ENCODE measurements around the gene BRD4.

BRD4 gene

GRCh38 chr19:15297416-15298224 is 34.7 kb downstream of the BRD4 start (continued):
- TF ChIP-seq, protein P1, sequence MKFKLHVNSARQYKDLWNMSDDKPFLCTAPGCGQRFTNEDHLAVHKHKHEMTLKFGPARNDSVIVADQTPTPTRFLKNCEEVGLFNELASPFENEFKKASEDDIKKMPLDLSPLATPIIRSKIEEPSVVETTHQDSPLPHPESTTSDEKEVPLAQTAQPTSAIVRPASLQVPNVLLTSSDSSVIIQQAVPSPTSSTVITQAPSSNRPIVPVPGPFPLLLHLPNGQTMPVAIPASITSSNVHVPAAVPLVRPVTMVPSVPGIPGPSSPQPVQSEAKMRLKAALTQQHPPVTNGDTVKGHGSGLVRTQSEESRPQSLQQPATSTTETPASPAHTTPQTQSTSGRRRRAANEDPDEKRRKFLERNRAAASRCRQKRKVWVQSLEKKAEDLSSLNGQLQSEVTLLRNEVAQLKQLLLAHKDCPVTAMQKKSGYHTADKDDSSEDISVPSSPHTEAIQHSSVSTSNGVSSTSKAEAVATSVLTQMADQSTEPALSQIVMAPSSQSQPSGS (tag by site-specific recombination; IDR thresholded peaks at IDR 0.05; ENCODE audit: low read depth), result peak; percentile 79
- TF ChIP-seq ZNF335 (tag by site-specific recombination; conservative IDR thresholded peaks at IDR 0.05) (peak; percentile 27; the same call in 1 of the 2 replicates), ZNF629 (tag by site-specific recombination; IDR thresholded peaks at IDR 0.05) (peak; percentile 89), ZBTB21 (tag by site-specific recombination; IDR thresholded peaks at IDR 0.05) (peak; percentile 86), ZFP69B (tag by site-specific recombination; IDR thresholded peaks at IDR 0.05) (peak; percentile 52; the same call in 1 of the 2 replicates), ZBTB26 (tag by site-specific recombination; optimal IDR thresholded peaks at IDR 0.05) (no peak), ZFHX2 (tag by site-specific recombination; conservative IDR thresholded peaks at IDR 0.05) (no peak), BCL11A (tag by site-specific recombination; IDR thresholded peaks at IDR 0.05; ENCODE audit: low read depth) (no peak), ZNF366 (tag by site-specific recombination; conservative IDR thresholded peaks at IDR 0.05) (peak; percentile 66), PRDM6 (tag by site-specific recombination; IDR thresholded peaks at IDR 0.05) (peak; percentile 59), ZNF692 (tag by site-specific recombination; IDR thresholded peaks at IDR 0.05) (0 out of 2 replicates have a peak, but pooled peaks have one; percentile 35), ZNF513 (tag by site-specific recombination; IDR thresholded peaks at IDR 0.05) (peak; percentile 42; the same call in 1 of the 2 replicates), FEZF1 (tag by site-specific recombination; IDR thresholded peaks at IDR 0.05) (peak; percentile 68), ZNF155 (tag by site-specific recombination; IDR thresholded peaks at IDR 0.05) (no peak), ZNF660 (tag by site-specific recombination; IDR thresholded peaks at IDR 0.05) (0 out of 2 replicates have a peak, but pooled peaks have one; percentile 53), ZNF2 (tag by site-specific recombination; IDR thresholded peaks at IDR 0.05) (0 out of 2 replicates have a peak, but pooled peaks have one; percentile 35), ZNF350 (tag by site-specific recombination; IDR thresholded peaks at IDR 0.05) (no peak), ZNF610 (tag by site-specific recombination; IDR thresholded peaks at IDR 0.05; ENCODE audit: borderline replicate concordance) (no peak), IKZF3 (tag by site-specific recombination; IDR thresholded peaks at IDR 0.05) (peak; percentile 65; the same call in 1 of the 2 replicates), ZNF623 (tag by site-specific recombination; IDR thresholded peaks at IDR 0.05) (no peak), ZBTB6 (tag by site-specific recombination; IDR thresholded peaks at IDR 0.05) (no peak), ZNF324 (tag by site-specific recombination; IDR thresholded peaks at IDR 0.05) (0 out of 2 replicates have a peak, but pooled peaks have one; percentile 27)
- TF ChIP-seq, protein P2, sequence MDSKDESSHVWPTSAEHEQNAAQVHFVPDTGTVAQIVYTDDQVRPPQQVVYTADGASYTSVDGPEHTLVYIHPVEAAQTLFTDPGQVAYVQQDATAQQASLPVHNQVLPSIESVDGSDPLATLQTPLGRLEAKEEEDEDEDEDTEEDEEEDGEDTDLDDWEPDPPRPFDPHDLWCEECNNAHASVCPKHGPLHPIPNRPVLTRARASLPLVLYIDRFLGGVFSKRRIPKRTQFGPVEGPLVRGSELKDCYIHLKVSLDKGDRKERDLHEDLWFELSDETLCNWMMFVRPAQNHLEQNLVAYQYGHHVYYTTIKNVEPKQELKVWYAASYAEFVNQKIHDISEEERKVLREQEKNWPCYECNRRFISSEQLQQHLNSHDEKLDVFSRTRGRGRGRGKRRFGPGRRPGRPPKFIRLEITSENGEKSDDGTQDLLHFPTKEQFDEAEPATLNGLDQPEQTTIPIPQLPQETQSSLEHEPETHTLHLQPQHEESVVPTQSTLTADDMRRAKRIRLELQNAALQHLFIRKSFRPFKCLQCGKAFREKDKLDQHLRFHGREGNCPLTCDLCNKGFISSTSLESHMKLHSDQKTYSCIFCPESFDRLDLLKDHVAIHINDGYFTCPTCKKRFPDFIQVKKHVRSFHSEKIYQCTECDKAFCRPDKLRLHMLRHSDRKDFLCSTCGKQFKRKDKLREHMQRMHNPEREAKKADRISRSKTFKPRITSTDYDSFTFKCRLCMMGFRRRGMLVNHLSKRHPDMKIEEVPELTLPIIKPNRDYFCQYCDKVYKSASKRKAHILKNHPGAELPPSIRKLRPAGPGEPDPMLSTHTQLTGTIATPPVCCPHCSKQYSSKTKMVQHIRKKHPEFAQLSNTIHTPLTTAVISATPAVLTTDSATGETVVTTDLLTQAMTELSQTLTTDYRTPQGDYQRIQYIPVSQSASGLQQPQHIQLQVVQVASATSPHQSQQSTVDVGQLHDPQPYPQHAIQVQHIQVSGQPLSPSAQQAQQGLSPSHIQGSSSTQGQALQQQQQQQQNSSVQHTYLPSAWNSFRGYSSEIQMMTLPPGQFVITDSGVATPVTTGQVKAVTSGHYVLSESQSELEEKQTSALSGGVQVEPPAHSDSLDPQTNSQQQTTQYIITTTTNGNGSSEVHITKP (tag by site-specific recombination; IDR thresholded peaks at IDR 0.05), result peak; percentile 84
- TF ChIP-seq, protein P3, sequence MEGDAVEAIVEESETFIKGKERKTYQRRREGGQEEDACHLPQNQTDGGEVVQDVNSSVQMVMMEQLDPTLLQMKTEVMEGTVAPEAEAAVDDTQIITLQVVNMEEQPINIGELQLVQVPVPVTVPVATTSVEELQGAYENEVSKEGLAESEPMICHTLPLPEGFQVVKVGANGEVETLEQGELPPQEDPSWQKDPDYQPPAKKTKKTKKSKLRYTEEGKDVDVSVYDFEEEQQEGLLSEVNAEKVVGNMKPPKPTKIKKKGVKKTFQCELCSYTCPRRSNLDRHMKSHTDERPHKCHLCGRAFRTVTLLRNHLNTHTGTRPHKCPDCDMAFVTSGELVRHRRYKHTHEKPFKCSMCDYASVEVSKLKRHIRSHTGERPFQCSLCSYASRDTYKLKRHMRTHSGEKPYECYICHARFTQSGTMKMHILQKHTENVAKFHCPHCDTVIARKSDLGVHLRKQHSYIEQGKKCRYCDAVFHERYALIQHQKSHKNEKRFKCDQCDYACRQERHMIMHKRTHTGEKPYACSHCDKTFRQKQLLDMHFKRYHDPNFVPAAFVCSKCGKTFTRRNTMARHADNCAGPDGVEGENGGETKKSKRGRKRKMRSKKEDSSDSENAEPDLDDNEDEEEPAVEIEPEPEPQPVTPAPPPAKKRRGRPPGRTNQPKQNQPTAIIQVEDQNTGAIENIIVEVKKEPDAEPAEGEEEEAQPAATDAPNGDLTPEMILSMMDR (tag by site-specific recombination; IDR thresholded peaks at IDR 0.05), result no peak

Data from HEK293 (cell line).